ENCODE data around the gene CDYL2. TPM values are rescaled to one million over a fixed set of nuclear protein-coding genes. Genes with fewer than 3 reads are reported as not detected.

Gene CDYL2
- total RNA-seq, 1 donor from 2014 or later, result 19.9 TPM

GRCh38 chr16:80671281-80671849 lies 133.0 kb downstream of the CDYL2 start:
- DNase-seq (ENCODE audit: low spot score, unreplicated experiment), result no peak
- no peaks in the 10 kb centered on the region for H3K36me3 Mint-ChIP-seq (ENCODE audit: insufficient read depth)
- no peaks in the 10 kb centered on the region for H3K4me1 Mint-ChIP-seq (ENCODE audit: low read depth)
- H3K4me3 Mint-ChIP-seq (ENCODE audit: low read depth), result no peak overlapping the region
- no peak for TF ChIP-seq CTCF (IDR thresholded peaks at IDR 0.05; ENCODE audit: unreplicated experiment)
- peaks cover 2% of the 10 kb centered on the region for H3K27me3 Mint-ChIP-seq
- no peak overlapping the region for H3K27ac Mint-ChIP-seq
- no peaks in the 10 kb centered on the region for H3K9me3 Mint-ChIP-seq (ENCODE audit: low read depth)

- Mint-ChIP-seq H3K4me3 (ENCODE audit: low read depth) (no peak overlapping the region), H3K27ac (no peak overlapping the region), H3K27me3 (peaks cover 2% of the 10 kb centered on the region), H3K36me3 (ENCODE audit: insufficient read depth) (no peaks in the 10 kb centered on the region), H3K4me1 (ENCODE audit: low read depth) (no peaks in the 10 kb centered on the region), H3K9me3 (ENCODE audit: low read depth) (no peaks in the 10 kb centered on the region)
- no peak for TF ChIP-seq CTCF (IDR thresholded peaks at IDR 0.05; ENCODE audit: unreplicated experiment)
- DNase-seq (ENCODE audit: low spot score, unreplicated experiment), result no peak
These were observed 134.1 kb downstream of the CDYL2 start for GRCh38 chr16:80670170-80670865.

GRCh38 chr16:80669673-80670072 lies 134.7 kb downstream of the CDYL2 start:
- DNase-seq (ENCODE audit: low spot score, unreplicated experiment), result no peak
- no peak for TF ChIP-seq CTCF (IDR thresholded peaks at IDR 0.05; ENCODE audit: unreplicated experiment)
- Mint-ChIP-seq H3K36me3 (ENCODE audit: insufficient read depth) (no peaks in the 10 kb centered on the region), H3K4me3 (ENCODE audit: low read depth) (no peak overlapping the region), H3K27ac (no peak overlapping the region), H3K27me3 (peaks cover 2% of the 10 kb centered on the region), H3K9me3 (ENCODE audit: low read depth) (no peaks in the 10 kb centered on the region), H3K4me1 (ENCODE audit: low read depth) (no peaks in the 10 kb centered on the region)

- Mint-ChIP-seq H3K36me3 (ENCODE audit: insufficient read depth) (no peaks in the 10 kb centered on the region), H3K4me3 (ENCODE audit: low read depth) (no peak overlapping the region), H3K27ac (no peak overlapping the region), H3K27me3 (peaks cover 2% of the 10 kb centered on the region), H3K9me3 (ENCODE audit: low read depth) (no peaks in the 10 kb centered on the region), H3K4me1 (ENCODE audit: low read depth) (no peaks in the 10 kb centered on the region)
- TF ChIP-seq CTCF (IDR thresholded peaks at IDR 0.05; ENCODE audit: unreplicated experiment), result no peak
- DNase-seq (ENCODE audit: low spot score, unreplicated experiment), result no peak
These were observed 136.5 kb downstream of the CDYL2 start for GRCh38 chr16:80667925-80668324.

- H3K9me3 Mint-ChIP-seq (ENCODE audit: low read depth), result no peaks in the 10 kb centered on the region
- no peak overlapping the region for H3K27ac Mint-ChIP-seq
- DNase-seq (ENCODE audit: low spot score, unreplicated experiment), result no peak
- no peak for TF ChIP-seq CTCF (IDR thresholded peaks at IDR 0.05; ENCODE audit: unreplicated experiment)
- no peaks in the 10 kb centered on the region for H3K4me1 Mint-ChIP-seq (ENCODE audit: low read depth)
- no peaks in the 10 kb centered on the region for H3K36me3 Mint-ChIP-seq (ENCODE audit: insufficient read depth)
- peaks cover 2% of the 10 kb centered on the region for H3K27me3 Mint-ChIP-seq
- H3K4me3 Mint-ChIP-seq (ENCODE audit: low read depth), result no peak overlapping the region
These were observed 137.2 kb downstream of the CDYL2 start for GRCh38 chr16:80667251-80667560.
